Panc1 (cell line): ENCODE measurements around the gene ZNF189.

Source experiments
- CTCF ChIP-seq: fragments of 450-650 bp; IDR thresholded peaks from 2 replicates; pipeline ENCODE4 v1.5.1; 2017; ENCODE audit warnings: mild to moderate bottlenecking
- POLR2AphosphoS5 ChIP-seq: IDR thresholded peaks from 2 replicates; pipeline ENCODE4 v1.6.1; 2012; ENCODE audit warnings: mild to moderate bottlenecking, low read depth, low read length, moderate library complexity
- SIN3A ChIP-seq: IDR thresholded peaks from 2 replicates; pipeline ENCODE4 v1.6.1; 2012; ENCODE audit warnings: low read depth, mild to moderate bottlenecking, low read length, moderate library complexity, borderline replicate concordance; ENCODE audit not compliant: insufficient read depth

DNA sequence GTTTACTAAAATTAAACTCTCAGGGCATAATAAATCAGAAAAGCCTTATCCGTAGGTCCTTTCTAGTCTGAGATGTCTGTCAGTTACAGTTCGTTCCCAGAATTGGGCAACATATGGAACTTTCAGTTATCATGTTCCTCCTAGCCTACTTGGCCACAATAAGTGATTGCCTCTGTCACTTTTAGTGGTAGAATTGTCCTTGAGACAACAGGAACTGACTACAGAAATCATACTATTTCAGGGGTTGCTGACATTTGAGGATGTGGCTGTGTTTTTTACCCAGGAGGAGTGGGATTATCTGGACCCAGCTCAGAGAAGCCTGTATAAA is 956 bp downstream of the ZNF189 start:
- TF ChIP-seq CTCF (no peak), POLR2AphosphoS5 (no peak), SIN3A (no peak)
